SK-MEL-5 (cell line): ENCODE results near the gene FLRT3. TPM values are rescaled to one million over a fixed set of nuclear protein-coding genes. Genes with fewer than 3 reads are reported as not detected.

Experiments used
- DNase-seq: peaks from one replicate; pipeline ENCODE4 v3.0.0-alpha.2; 2016; ENCODE audit warnings: low read depth, low spot score
- in situ Hi-C: cut with HindIII; loops from 2 replicates; pipeline ENCODE4 v1.10.0; 2016; ENCODE audit warnings: low sequenced_read_pairs, high pct_unique_total_duplicates, low pct_unique_long_range_greater_than_20kb
- polyA plus RNA-seq, 2 experiments: library from polyadenylated mRNA; depleted of rRNA; stranded (reverse); fragments of >200 nt; gene quantifications; 2 replicates each; pipeline ENCODE4 v1.2.3, GENCODE V29; 2015
- total RNA-seq: library from RNA; depleted of rRNA; stranded (reverse); fragments of >200 nt; shearing (Covaris generic); gene quantifications from 2 replicates; pipeline ENCODE4 v1.2.3, GENCODE V29; 2014; rRNA removed

Gene FLRT3
- 1.0 and 1.2 TPM in 2 replicates for total RNA-seq
- 0.99 and 1.5 TPM in 2 replicates for polyA plus RNA-seq (2015; cell fraction: cytosol; rRNA removed)
- 0.45 and 1.8 TPM in 2 replicates for polyA plus RNA-seq (2015; cell fraction: nucleus; rRNA removed)

DNA sequence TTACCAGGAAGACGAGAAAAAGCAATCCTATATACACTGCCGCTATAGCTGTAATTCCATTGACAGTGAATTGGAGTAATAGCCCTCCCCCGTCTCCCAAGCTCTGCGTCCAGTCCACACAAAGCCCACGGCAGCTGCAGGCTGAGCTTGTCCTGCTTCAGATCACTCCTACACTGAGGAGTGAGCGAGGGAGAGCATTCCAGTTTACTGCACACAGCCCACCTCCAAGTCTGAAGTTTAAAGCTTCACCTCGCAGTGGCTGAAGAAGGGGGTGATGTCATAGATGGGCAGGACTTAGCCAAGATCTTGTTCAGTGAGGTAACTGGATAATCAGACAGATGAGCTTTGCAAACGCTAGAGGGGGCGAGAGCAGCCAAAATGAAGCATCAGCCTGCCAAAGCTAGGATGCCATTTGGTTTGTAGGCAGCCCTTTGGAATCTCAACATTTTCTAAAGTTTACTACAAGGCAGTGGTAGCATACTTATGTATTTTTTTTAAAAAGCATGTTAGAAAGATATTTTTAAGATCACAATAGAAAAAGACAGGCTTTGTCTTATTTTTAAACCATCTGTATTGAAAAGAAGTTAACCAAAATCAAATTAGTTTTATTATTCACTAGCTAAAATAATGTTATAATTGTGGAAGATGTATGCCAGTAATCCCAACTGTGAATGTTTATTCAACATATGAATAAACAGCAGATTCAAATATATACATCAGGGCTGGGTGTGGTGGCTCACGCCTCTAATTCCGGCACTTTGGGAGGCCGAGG, at the start of gene FLRT3:
Gene FLRT3 (minus strand): TSS at position 213 of the 772 bp plus-strand sequence. CDS start 10,106 bp downstream, outside the sequence.
- in situ Hi-C loops: no loop called here
- peak; percentile 96 for DNase-seq

DNA sequence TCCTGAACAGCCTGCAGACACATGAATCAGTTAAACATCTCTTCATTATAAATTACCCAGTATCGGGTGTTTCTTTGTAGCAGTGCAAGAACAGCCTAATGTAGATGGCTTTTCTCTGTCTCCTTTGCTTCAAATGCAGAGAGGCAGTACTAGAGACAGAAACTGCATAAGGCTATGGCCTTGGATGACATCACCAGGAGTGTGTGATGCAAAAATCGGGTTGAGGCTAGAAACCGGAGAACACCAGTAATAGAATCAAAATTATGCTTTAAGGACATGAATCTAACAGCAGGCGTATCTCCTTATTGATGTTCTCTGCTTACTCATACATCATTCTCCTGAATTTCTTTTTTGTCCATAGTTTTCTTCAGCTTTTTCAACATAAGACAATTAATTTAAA, 49.3 kb upstream of the FLRT3 start:
- in situ Hi-C loops: no loop called here
- no peak for DNase-seq

- in situ Hi-C loops: no loop called here
Measured at GRCh38 chr20:14385176-14385740, 47.8 kb upstream of the FLRT3 start.

DNA sequence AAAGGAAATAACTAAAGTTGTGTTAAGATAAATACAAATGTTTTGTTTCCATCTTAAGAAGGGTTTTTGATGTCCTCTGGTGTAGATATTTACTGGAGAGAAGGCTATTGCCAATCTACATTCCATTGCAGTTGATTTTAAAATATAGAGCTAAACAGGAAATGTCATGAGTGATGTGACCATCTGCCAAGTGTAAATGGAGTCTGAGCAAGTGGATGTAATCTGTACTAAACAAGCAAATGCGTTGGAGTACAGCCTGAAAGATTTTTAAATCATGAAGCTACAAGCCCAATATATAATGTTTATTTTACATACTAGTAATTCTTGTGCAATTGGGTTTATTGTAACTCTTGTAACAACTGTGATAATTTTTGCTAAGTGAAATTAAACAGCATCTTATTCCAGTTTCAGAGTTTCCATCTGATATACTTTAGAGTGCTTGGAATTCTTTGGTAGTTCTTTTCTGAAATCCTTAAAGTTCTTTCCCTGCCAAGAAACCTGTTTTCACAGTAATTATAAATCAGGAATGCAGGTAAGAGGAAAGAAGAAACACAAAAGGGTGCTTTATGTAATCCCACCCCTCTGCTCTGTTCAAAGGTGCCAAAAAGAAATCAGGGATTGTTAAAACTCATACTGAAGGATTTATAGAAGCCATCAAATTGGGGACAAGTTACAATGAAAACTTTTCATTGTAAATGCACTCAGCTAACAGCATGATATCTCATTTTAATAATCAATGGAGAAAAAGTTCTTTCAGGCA, 47.2 kb upstream of the FLRT3 start:
- no peak for DNase-seq
- in situ Hi-C loops: no loop called here

More at GRCh38 chr20:14385176-14385740, 47.8 kb upstream of the FLRT3 start:
- DNase-seq: no peak

GRCh38 chr20:14383335-14383734, 45.9 kb upstream of the FLRT3 start:
- in situ Hi-C loops: no loop called here
- DNase-seq: no peak

GRCh38 chr20:14378326-14378725, 40.9 kb upstream of the FLRT3 start:
- in situ Hi-C loops: no loop called here
- no peak for DNase-seq

DNA sequence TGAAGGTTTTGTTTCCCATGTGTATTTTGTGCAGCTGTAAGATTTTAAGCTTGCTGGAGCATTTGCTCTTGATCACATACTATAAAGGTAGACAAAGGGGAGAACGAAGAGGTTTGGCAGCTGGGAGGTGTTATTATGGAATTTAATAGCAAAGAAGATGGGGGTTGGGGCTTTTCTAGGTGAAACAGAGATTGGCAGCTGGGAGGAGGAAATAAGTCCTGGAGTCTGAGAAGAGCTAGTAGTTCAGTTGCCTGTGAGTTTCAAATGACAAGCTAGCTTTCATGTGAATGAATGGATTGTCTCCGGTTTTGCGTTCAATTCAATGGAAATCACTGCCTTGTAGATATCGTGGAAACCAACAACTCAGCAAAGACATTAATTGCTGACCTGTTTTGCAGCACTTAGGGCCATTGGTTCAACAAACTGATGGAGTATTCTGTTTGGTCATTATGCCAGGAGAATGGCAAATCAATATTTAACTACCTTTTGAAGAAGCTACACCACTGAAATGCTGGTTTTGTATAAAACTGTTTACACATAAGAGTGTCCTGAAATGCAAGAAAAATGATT, 38.1 kb upstream of the FLRT3 start:
- in situ Hi-C loops: no loop called here

DNA sequence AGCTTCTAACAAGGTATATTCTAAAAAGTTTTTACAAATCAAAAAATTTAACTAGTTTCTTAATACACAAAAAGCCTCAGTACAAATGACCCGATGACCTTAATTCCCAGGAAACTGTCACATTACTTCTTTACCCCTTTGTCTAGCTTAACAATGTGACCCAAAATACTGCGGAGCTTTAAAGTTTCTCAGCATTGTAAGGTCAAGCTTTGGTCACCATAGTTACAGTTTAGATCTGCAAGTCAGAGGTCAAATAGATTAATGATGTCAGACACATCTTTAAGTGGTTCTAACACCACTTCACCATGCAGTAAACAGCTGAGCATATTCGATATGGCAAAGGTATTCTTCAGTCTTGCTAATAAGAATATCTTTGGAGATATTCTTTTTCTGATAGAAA, 36.8 kb upstream of the FLRT3 start:
- in situ Hi-C loops: no loop called here
- no peak for DNase-seq

More for the DNA sequence above, 38.1 kb upstream of the FLRT3 start:
- DNase-seq: peak; percentile 19

- no peak for DNase-seq
- in situ Hi-C loops: no loop called here
Measured at GRCh38 chr20:14361509-14362345, 24.3 kb upstream of the FLRT3 start.

- in situ Hi-C loops: no loop called here
Measured at GRCh38 chr20:14360416-14360815, 23.0 kb upstream of the FLRT3 start.

DNA sequence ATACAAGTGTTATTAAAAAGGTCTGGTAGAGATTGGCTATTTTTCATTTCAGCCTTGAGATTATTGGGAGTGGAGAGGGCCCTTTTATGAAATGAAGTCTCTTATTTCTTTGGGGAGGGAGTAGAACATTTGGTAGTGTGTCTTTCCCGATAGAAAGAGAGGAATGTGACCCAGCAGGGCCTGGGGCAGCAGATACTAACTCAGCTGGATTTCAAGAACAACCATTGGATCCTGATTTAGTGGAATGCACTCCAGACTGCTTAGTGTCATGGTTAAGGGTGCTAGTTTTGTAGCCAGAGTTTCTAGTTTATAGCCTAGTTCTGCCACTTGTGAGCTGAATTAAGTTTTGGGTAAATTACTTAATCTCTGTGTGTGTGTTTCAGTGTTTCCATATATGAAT, 18.4 kb upstream of the FLRT3 start:
- DNase-seq: no peak
- in situ Hi-C loops: no loop called here

More at GRCh38 chr20:14360416-14360815, 23.0 kb upstream of the FLRT3 start:
- DNase-seq: no peak

DNA sequence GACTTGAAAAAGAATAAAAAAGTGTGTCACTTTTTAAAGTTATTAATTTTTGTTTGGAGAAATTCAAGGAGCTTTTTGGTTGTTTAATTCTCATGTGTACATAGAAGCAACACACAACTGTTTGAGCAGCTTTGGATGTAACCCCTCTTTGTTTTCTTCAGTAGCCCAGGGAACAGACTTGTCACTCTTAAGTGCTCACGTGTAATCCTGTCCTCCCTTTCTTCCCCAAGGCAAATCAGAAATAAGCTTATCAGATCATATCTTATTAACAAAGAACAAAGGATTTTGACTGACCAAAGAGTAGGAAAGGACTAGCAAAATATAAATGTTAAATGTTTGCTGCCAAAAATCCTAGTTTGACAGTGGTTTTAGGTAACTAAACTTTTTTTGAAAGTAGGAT, 7.3 kb upstream of the FLRT3 start:
- peak; percentile 61 for DNase-seq
- in situ Hi-C loops: no loop called here

GRCh38 chr20:14343491-14344065, 6.2 kb upstream of the FLRT3 start:
- no peak for DNase-seq
- in situ Hi-C loops: no loop called here

GRCh38 chr20:14342918-14343317, 5.5 kb upstream of the FLRT3 start:
- DNase-seq: peak; percentile 16
- in situ Hi-C loops: no loop called here

GRCh38 chr20:14341801-14342200, 4.4 kb upstream of the FLRT3 start:
- in situ Hi-C loops: no loop called here
- no peak for DNase-seq

DNA sequence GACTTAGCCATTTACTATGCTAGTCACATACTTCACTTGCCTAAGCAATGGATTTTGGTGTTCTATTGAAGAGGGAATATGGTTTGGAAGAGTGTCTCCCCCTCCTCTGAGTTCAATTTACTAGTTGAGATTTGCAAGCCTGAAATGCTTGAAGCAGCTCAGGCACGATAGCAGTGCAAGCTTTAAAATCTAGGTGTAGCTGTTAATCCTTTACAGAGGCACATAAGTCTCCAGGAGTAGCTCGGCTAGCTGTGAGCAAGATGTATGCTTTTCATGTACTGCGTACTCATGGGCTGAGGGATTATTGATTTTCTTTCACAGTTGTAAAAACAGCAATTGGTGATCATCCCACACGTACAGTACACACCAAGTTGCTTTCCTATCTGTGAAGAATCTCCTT, 726 bp downstream of the FLRT3 start:
- peak; percentile 35 for DNase-seq
- in situ Hi-C loops: no loop called here

DNA sequence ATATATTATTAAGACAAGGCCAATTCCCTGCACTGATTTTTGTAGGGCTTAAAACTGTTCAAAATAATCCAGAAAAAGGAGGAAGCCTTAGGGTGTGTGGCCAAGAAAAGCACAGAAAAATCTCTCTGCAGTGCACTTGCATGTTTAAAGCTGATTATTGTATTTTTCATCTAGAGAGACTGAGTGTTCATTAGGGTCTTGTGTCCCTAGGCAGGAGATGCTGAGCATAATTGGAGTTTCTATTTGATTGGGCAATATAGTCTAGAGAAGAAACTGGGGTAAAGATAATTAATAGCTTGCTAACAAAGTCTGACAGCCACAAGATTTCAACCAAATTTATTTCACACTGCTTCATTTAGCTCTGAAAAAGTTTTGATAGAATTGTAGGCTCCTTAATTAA, 2.4 kb downstream of the FLRT3 start:
- no peak for DNase-seq
- in situ Hi-C loops: no loop called here
